Right renal cortex interstitium (tissue), 3 donors: ENCODE measurements around the gene G6PC2. TPM values are rescaled to one million over a fixed set of nuclear protein-coding genes. Genes with fewer than 3 reads are reported as not detected.

Source experiments
- DNase-seq, 3 donors: peaks; one replicate each; pipeline ENCODE4 v3.0.0-alpha.2; 2013; ENCODE audit warnings: low read depth in 3 of 3, low spot score in 2 of 3
- polyA plus RNA-seq, 3 donors: library from polyadenylated mRNA; unstranded; fragments of 120-200 nt; gene quantifications; one replicate each; pipeline ENCODE4 v1.2.1, GENCODE V29; 2013; ENCODE audit not compliant: insufficient read length in 3 of 3

Gene G6PC2
- polyA plus RNA-seq, 3 donors, result 0.08 to 0.10 TPM; not detected in 1

DNA sequence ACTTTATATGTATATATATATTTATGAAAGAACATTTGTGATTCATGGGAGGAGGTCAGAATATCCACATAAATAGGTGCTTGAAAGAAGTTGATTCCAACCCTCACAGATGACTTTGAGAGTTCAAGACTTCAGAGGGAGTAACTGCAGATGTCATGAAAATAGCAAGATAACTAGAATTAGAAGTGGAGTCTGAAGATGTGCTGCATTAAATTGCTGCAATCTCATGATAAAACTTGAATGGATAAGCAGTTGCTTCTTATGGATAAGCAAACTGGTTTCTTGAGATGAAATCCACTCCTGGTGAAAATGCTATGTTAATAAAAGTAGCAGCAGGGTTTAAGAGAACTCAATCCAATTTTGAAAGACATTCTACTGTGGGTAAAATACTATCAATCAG is 40.2 kb downstream of the G6PC2 start:
- no peak for DNase-seq

DNA sequence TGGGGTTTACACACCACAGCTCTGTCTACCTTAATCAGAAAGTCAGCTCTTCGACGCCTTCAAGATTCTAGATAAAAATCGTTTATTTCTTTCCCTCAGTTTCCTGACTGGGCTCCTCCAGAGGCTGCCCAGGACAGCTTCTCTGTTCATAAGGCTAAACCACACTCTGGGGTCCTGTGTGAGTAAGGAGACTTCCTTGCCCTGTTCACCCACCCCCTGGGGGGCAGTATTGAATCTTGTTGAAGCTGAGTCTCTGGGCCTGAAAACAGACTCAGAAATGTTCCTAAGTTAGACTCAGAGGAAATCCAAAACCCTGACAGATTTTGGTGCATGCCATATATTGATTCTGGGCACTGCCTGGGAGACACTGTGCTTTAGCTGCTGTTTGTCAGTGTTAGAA is 43.0 kb downstream of the G6PC2 start:
- DNase-seq, result no peak

DNA sequence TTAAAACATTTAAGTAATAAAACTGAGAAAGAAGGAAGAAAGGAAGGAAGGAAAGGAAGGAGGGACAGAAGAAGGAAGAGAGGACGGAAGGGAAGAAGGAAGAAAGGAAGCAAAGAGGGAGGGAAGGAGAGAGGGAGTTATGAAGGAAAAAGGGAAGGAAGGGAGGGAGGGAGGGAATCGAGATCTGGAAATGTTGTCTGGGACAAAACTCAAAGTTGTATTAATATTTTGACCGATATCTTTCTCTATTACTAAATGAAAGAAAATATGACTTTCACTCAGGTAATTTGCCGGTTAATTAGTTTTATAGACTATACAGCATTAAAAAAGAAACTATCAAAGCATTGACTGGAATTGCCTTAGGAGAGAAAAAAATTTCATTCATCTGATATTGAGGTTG is 44.4 kb downstream of the G6PC2 start:
- DNase-seq, result no peak

DNA sequence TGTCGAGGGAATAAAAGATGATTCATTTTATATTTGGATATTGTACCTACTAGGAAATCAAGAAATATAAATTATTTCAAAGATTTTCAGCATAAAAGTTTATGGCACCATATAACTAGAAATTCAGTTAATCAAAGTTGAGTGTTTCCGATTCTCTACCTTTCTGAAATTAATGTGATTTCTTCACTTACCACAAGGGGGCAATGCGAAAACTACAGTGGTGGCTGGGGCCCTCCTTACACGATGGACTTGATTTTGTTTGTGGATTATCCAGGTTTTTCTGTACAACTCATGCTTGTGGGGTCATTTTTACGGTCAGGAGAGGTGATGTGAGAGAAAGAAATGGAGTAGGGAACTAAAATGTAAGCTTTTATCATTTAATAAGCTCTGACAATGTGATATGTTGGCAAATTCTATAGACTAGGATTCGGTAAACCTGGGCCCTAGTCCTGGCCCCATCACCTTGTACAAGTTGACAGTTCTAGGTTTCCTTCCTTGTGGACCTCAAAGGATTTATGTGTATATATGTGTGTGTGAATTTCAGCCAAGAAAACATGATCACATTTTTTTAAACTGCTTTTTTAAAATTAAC is 47.6 kb downstream of the G6PC2 start:
- no peak for DNase-seq

DNA sequence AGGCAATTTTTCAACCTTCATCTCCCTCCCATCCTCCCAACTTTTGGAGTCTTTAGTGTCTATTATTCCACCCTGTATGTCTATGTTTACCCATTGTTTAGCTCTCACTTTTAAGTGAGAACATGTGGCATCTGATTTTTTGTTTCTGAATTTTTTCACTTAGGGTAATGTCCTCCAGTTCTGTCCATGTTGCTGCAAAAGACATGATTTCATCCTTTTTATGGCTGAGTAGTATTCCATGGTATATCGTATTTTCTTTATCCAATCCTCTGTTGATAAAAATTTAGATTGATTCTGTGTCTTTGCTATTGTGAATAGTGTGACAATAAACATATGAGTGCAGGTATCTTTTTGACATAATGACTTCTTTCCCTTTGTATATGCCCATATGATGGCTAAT is 48.2 kb downstream of the G6PC2 start:
- DNase-seq, result no peak

DNA sequence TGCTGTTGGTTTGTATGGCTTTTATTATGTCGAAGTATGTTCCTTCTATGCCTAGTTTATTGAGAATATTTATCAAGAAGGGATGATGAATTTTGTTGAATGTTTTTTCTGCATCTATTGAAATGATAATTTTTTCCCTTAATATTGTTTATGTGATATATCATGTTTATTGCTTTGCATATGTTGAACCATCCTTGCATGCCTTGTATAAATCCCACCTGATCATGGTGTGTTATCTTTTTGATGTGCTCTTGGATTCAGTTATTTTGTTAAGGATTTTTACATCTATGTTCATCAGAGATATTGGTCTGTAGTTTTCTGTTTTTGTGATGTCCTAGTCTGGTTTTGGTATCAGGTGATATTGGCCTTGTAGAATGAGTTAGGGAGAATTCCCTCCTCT is 50.8 kb downstream of the G6PC2 start:
- DNase-seq, result no peak

DNA sequence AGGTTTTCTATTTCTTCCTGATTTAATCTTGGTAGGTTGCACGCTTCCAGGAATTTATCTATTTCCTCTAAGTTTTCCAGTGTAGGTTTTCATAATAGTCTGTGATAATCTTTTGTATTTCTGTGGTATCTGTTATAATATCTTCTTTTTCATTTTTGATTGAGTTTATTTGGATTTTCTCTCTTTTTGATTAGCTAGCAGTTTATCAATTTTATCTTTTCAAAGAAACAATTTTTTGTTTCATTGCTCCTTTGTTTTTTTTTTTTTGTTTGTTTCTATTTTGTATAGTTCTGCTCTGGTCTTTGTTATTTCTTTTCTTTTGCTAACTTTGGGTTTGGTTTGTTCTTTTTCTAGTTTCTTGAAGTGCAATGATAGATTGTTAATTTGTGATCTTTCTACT is 51.3 kb downstream of the G6PC2 start:
- DNase-seq, result no peak

DNA sequence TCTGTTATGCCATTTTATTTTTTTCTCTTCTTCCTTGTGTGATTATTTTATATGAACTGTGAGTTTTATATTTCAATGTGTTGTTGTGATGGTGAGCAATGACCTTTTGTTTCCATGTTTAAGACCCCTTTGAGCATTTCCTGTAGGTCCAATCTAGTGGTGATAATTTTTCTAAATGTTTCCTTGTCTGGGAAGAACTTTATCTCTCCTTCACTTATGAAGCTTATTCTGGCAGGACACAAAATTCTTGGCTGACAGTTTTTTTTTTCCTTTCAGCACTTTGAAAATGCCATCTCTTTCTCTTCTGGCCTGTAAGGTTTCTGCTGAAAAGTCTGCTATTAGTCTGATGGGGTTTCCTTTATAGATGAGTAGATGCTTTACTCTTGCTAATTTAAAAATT is 53.2 kb downstream of the G6PC2 start:
- no peak for DNase-seq

DNA sequence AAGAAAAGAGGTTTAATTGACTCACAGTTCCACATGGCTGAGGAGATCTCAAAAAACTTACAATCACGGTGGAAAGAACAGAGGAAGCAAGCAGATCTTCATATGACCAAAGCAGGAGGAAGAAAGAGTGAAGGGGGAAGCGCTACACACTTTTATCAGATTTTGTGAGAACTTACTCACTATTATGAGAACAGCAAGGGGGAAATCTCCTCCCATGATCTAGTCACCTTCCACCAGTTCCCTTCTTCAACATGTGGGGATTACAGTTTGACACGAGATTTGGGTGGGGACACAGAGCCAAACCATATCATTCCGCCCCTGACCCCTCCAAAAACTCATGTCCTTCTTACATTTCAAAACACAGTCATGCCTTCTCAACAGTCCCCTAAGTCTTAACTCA is 54.2 kb downstream of the G6PC2 start:
- DNase-seq, result no peak

DNA sequence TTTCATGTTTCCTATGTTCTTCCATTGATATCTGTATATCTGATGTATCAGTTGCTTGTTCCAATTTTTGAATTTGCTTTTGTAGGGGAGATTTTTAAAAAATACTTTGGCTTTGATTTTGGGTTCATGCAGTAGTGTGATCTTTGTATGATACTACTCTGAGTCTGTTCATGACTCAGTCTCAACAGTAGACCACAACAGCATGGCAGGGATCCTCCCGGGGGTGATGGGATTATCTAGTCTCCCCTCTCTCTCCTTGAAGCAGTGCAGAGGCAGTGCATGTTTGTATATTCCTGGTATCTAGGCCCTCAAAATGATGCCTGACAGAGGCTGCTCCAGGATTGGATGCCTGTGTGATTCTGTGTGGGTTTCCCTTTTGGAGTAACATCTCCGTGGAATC is 55.3 kb downstream of the G6PC2 start:
- no peak for DNase-seq

Other genes with a start within 250 kb of the G6PC2 start
- 10 to 100 TPM; 34.0 to 37.5 (median 37.4) TPM for gene NOSTRIN, start 98.7 kb upstream of the G6PC2 start, polyA plus RNA-seq
- 10 to 100 TPM; 19.7 to 25.1 (median 23.7) TPM for gene SPC25, start 10.9 kb upstream of the G6PC2 start, polyA plus RNA-seq
- under 1 TPM; 0.01 to 0.13 (median 0.03) TPM for gene ABCB11, start 130.0 kb downstream of the G6PC2 start, polyA plus RNA-seq
- 1 to 10 TPM in 1 of 3 donors, under 1 TPM in 2; 0.50 to 1.3 (median 0.93) TPM for gene DHRS9, start 168.3 kb downstream of the G6PC2 start, polyA plus RNA-seq